Measurements from ENCODE around the gene VCPKMT. TPM values are rescaled to one million over a fixed set of nuclear protein-coding genes. Genes with fewer than 3 reads are reported as not detected.

VCPKMT gene
- total RNA-seq, 2 experiments from 2014 or later, result 12.6 to 13.3 TPM

DNA sequence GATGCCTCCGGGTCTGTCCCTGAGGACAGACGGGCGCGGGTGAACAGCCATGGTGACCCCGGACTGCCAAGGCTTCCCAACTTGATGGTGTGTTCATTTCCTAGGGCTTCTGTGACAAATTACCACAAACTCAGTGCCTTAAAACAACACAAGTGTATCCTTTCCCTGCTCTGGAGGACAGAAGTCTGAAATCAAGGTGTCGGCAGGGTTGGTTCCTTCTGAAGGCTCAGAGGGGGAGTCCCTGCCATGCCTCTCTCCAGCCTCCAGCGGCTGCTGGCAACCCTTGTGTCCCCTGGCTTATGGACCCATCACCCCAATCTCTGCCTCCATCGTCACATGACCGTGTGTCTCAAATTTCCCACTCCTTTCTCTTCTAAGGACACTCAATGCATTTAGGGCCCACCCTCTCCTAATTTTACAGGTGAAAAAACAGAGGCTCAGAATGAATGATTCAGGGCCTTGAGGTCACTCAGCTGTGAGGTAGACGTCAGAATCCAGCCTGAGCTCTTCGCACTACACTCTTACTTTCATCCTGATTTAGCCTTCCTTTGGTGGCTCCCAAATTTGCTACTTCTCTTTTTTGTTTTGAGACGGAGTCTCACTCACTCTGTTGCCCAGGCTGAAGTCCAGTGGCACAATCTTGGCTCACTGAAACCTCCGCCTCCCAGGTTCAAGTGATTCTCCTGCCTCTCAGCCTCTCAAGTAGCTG lies 45.4 kb downstream of the VCPKMT start:
- Histone ChIP-seq H3K4me1 (ENCODE audit: insufficient read depth, low read length, poor library complexity, severe bottlenecking) (no peaks in the 10 kb centered on the region), H3K27ac (ENCODE audit: low read depth, low read length, poor library complexity, severe bottlenecking) (no peak overlapping the region), H3K36me3 (ENCODE audit: insufficient read depth, low read length) (no peaks in the 10 kb centered on the region), H2AFZ (ENCODE audit: low read length) (no peak overlapping the region), H3K79me2 (ENCODE audit: insufficient read depth, low read depth, low read length) (no peaks in the 10 kb centered on the region), H3K4me2 (ENCODE audit: low read length) (no peak overlapping the region), H3K9me3 (ENCODE audit: low read length) (no peaks in the 10 kb centered on the region), H4K20me1 (ENCODE audit: insufficient read depth, low read length) (no peaks in the 10 kb centered on the region), H3K4me3 (ENCODE audit: low read depth, low read length, poor library complexity, severe bottlenecking) (no peak overlapping the region), H3K9me2 (ENCODE audit: insufficient read depth, low read length) (no peaks in the 10 kb centered on the region)
- BruUV-seq (replicated peaks), result no TSS peak
- TF ChIP-seq, protein P1, sequence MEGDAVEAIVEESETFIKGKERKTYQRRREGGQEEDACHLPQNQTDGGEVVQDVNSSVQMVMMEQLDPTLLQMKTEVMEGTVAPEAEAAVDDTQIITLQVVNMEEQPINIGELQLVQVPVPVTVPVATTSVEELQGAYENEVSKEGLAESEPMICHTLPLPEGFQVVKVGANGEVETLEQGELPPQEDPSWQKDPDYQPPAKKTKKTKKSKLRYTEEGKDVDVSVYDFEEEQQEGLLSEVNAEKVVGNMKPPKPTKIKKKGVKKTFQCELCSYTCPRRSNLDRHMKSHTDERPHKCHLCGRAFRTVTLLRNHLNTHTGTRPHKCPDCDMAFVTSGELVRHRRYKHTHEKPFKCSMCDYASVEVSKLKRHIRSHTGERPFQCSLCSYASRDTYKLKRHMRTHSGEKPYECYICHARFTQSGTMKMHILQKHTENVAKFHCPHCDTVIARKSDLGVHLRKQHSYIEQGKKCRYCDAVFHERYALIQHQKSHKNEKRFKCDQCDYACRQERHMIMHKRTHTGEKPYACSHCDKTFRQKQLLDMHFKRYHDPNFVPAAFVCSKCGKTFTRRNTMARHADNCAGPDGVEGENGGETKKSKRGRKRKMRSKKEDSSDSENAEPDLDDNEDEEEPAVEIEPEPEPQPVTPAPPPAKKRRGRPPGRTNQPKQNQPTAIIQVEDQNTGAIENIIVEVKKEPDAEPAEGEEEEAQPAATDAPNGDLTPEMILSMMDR (conservative IDR thresholded peaks at IDR 0.05; ENCODE audit: low read length), result no peak
- no peak for TF ChIP-seq EZH2phosphoT487 (IDR thresholded peaks at IDR 0.05; ENCODE audit: borderline replicate concordance, low read depth, low read length)
- ChIA-PET CTCF (ENCODE audit: unreplicated experiment) (no interaction called here), POLR2A (interaction anchor here (0.6 to 1.3 kb wide), 2 partner anchors 12 to 241 kb away, joined by 4 to 7 read pairs; partner anchors contain the start of gene DMAC2L)
- intact Hi-C loops (cut with micrococcal nuclease; ENCODE audit: unreplicated experiment), result no loop called here
- DNase-seq (ENCODE audit: low spot score), result no peak

DNA sequence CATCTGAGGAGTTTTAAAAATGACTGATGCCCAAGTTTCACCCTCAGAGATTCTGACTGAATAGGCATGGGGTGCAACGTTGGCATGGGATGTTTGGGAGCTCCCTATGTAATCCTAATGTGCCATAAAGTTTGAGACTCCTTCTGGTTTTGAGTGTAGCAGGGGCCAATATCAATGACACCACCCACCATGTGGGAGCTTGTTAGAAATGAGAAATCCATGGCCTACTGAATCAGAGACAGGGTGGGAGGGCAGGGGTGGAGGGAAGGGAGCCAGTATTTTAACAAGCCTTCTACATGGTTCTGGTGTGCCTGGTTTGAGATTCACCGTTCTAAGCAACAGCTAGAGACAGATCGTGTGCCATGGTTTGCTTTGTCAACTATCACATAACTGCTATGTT lies 46.1 kb downstream of the VCPKMT start:
- H3K79me2 ChIP-seq (ENCODE audit: insufficient read depth, low read depth, low read length), result no peaks in the 10 kb centered on the region
- H2AFZ ChIP-seq (ENCODE audit: low read length), result no peak overlapping the region
- H3K27ac ChIP-seq (ENCODE audit: low read depth, low read length, poor library complexity, severe bottlenecking), result no peak overlapping the region
- ChIA-PET POLR2A (interaction anchor here (0.6 kb wide), 2 partner anchors 31 to 200 kb away, joined by 3 read pairs; no protein-coding TSS in a partner anchor), CTCF (ENCODE audit: unreplicated experiment) (interaction anchor here (0.6 kb wide), 1 partner anchor 99 kb away, joined by 3 read pairs; no protein-coding TSS in a partner anchor)
- H3K4me2 ChIP-seq (ENCODE audit: low read length), result no peak overlapping the region
- TF ChIP-seq, protein P1 (conservative IDR thresholded peaks at IDR 0.05; ENCODE audit: low read length), result no peak
- TF ChIP-seq EZH2phosphoT487 (IDR thresholded peaks at IDR 0.05; ENCODE audit: borderline replicate concordance, low read depth, low read length), result no peak
- DNase-seq (ENCODE audit: low spot score), result no peak
- H4K20me1 ChIP-seq (ENCODE audit: insufficient read depth, low read length), result no peaks in the 10 kb centered on the region
- intact Hi-C loops (cut with micrococcal nuclease; ENCODE audit: unreplicated experiment), result no loop called here
- no peak overlapping the region for H3K4me3 ChIP-seq (ENCODE audit: low read depth, low read length, poor library complexity, severe bottlenecking)
- no peaks in the 10 kb centered on the region for H3K9me3 ChIP-seq (ENCODE audit: low read length)
- no TSS peak for BruUV-seq (replicated peaks)
- no peaks in the 10 kb centered on the region for H3K36me3 ChIP-seq (ENCODE audit: insufficient read depth, low read length)
- H3K4me1 ChIP-seq (ENCODE audit: insufficient read depth, low read length, poor library complexity, severe bottlenecking), result peaks cover 6% of the 10 kb centered on the region
- no peaks in the 10 kb centered on the region for H3K9me2 ChIP-seq (ENCODE audit: insufficient read depth, low read length)

GRCh38 chr14:50069325-50069724 lies 47.0 kb downstream of the VCPKMT start:
- no peak overlapping the region for H3K4me3 ChIP-seq (ENCODE audit: low read depth, low read length, poor library complexity, severe bottlenecking)
- intact Hi-C loops (cut with micrococcal nuclease; ENCODE audit: unreplicated experiment), result no loop called here

More at GRCh38 chr14:50069325-50069724, 47.0 kb downstream of the VCPKMT start:
- no peaks in the 10 kb centered on the region for H3K9me3 ChIP-seq (ENCODE audit: low read length)
- CTCF ChIA-PET (ENCODE audit: unreplicated experiment), result no interaction called here
- H3K4me2 ChIP-seq (ENCODE audit: low read length), result no peak overlapping the region
- no peaks in the 10 kb centered on the region for H4K20me1 ChIP-seq (ENCODE audit: insufficient read depth, low read length)
- no peak for DNase-seq (ENCODE audit: low spot score)
- H3K36me3 ChIP-seq (ENCODE audit: insufficient read depth, low read length), result no peaks in the 10 kb centered on the region
- no TSS peak for BruUV-seq (replicated peaks)
- no peak overlapping the region for H2AFZ ChIP-seq (ENCODE audit: low read length)
- no peaks in the 10 kb centered on the region for H3K79me2 ChIP-seq (ENCODE audit: insufficient read depth, low read depth, low read length)
- H3K9me2 ChIP-seq (ENCODE audit: insufficient read depth, low read length), result no peaks in the 10 kb centered on the region
- H3K27ac ChIP-seq (ENCODE audit: low read depth, low read length, poor library complexity, severe bottlenecking), result no peak overlapping the region
- POLR2A ChIA-PET, result interaction anchor here (0.5 to 0.8 kb wide), 2 partner anchors 9 to 43 kb away, joined by 3 to 4 read pairs; no protein-coding TSS in a partner anchor
- H3K4me1 ChIP-seq (ENCODE audit: insufficient read depth, low read length, poor library complexity, severe bottlenecking), result peaks cover 15% of the 10 kb centered on the region
- TF ChIP-seq EZH2phosphoT487 (IDR thresholded peaks at IDR 0.05; ENCODE audit: borderline replicate concordance, low read depth, low read length), result no peak
- TF ChIP-seq, protein P1 (conservative IDR thresholded peaks at IDR 0.05; ENCODE audit: low read length), result no peak

Data from OCI-LY7 (cell line).